ENCODE data around the gene DENND2A. TPM values are rescaled to one million over a fixed set of nuclear protein-coding genes. Genes with fewer than 3 reads are reported as not detected.
A peak's percentile ranks its signal among the peaks of the same experiment; 100 is the strongest.

Gene DENND2A
- not detected for total RNA-seq

- Mint-ChIP-seq H3K9me3 (no peaks in the 10 kb centered on the region), H3K4me1 (peaks cover 16% of the 10 kb centered on the region), H3K4me3 (peak within 1 kb of the TSS; percentile 65), H3K36me3 (ENCODE audit: low read depth) (no peaks in the 10 kb centered on the region), H3K27ac (no peak within 1 kb of the TSS), H3K27me3 (peaks cover 65% of the 10 kb centered on the region)
- CTCF ChIA-PET, result interaction anchor here (1.5 kb wide), 1 partner anchor 190 kb away, joined by 5 read pairs; no protein-coding TSS in a partner anchor
- POLR2A ChIA-PET, result no interaction called here
- DNase-seq, result no peak
Measured at GRCh38 chr7:140640727-140641523, at the start of gene DENND2A. Gene DENND2A (minus strand): TSS chr7:140640813. CDS start chr7:140602397, 38,416 bp downstream.

- peaks cover 18% of the 10 kb centered on the region for H3K36me3 Mint-ChIP-seq (ENCODE audit: low read depth)
- no peak overlapping the region for H3K4me3 Mint-ChIP-seq
- ChIA-PET CTCF (no interaction called here), POLR2A (no interaction called here)
- no peaks in the 10 kb centered on the region for H3K27me3 Mint-ChIP-seq
- no peaks in the 10 kb centered on the region for H3K4me1 Mint-ChIP-seq
- no peak overlapping the region for H3K27ac Mint-ChIP-seq
- H3K9me3 Mint-ChIP-seq, result no peaks in the 10 kb centered on the region
- DNase-seq, result no peak
Measured at GRCh38 chr7:140689199-140690152, 48.9 kb upstream of the DENND2A start.

- Mint-ChIP-seq H3K27me3 (no peaks in the 10 kb centered on the region), H3K4me1 (no peaks in the 10 kb centered on the region), H3K9me3 (no peaks in the 10 kb centered on the region), H3K36me3 (ENCODE audit: low read depth) (peaks cover 23% of the 10 kb centered on the region), H3K27ac (no peak overlapping the region), H3K4me3 (no peak overlapping the region)
- ChIA-PET CTCF (no interaction called here), POLR2A (no interaction called here)
- DNase-seq, result no peak
Measured at GRCh38 chr7:140688341-140688740, 47.7 kb upstream of the DENND2A start.

GRCh38 chr7:140686921-140687320 lies 46.3 kb upstream of the DENND2A start:
- Mint-ChIP-seq H3K27me3 (no peaks in the 10 kb centered on the region), H3K36me3 (ENCODE audit: low read depth) (peaks cover 27% of the 10 kb centered on the region), H3K4me3 (no peak overlapping the region), H3K9me3 (no peaks in the 10 kb centered on the region), H3K27ac (no peak overlapping the region), H3K4me1 (no peaks in the 10 kb centered on the region)
- DNase-seq, result no peak
- ChIA-PET POLR2A (no interaction called here), CTCF (interaction anchor here (1.4 kb wide), 1 partner anchor 12 kb away, joined by 4 read pairs; no protein-coding TSS in a partner anchor)

GRCh38 chr7:140685407-140686087 lies 44.9 kb upstream of the DENND2A start:
- no peaks in the 10 kb centered on the region for H3K27me3 Mint-ChIP-seq
- no peaks in the 10 kb centered on the region for H3K4me1 Mint-ChIP-seq
- no peak overlapping the region for H3K4me3 Mint-ChIP-seq
- no peak for DNase-seq
- ChIA-PET CTCF (interaction anchor here (0.6 to 1.8 kb wide), 4 partner anchors 11 to 490 kb away, joined by 3 to 5 read pairs (median 3); no protein-coding TSS in a partner anchor), POLR2A (interaction anchor here (0.6 kb wide), 1 partner anchor 155 kb away, joined by 3 read pairs; no protein-coding TSS in a partner anchor)
- H3K36me3 Mint-ChIP-seq (ENCODE audit: low read depth), result peaks cover 32% of the 10 kb centered on the region
- no peaks in the 10 kb centered on the region for H3K9me3 Mint-ChIP-seq
- no peak overlapping the region for H3K27ac Mint-ChIP-seq

- Mint-ChIP-seq H3K4me3 (no peak overlapping the region), H3K4me1 (no peaks in the 10 kb centered on the region), H3K36me3 (ENCODE audit: low read depth) (peaks cover 37% of the 10 kb centered on the region), H3K27ac (peak overlapping the region; percentile 22), H3K27me3 (no peaks in the 10 kb centered on the region), H3K9me3 (no peaks in the 10 kb centered on the region)
- POLR2A ChIA-PET, result no interaction called here
- CTCF ChIA-PET, result interaction anchor here (0.6 to 1.8 kb wide), 2 partner anchors 10 to 42 kb away, joined by 3 to 5 read pairs; no protein-coding TSS in a partner anchor
- no peak for DNase-seq
Measured at GRCh38 chr7:140684066-140684950, 43.7 kb upstream of the DENND2A start.

GRCh38 chr7:140683657-140684056 lies 43.0 kb upstream of the DENND2A start:
- no peaks in the 10 kb centered on the region for H3K4me1 Mint-ChIP-seq
- ChIA-PET POLR2A (no interaction called here), CTCF (interaction anchor here (1.0 to 1.8 kb wide), 3 partner anchors 9 to 31 kb away, joined by 3 to 5 read pairs (median 3); no protein-coding TSS in a partner anchor)
- H3K4me3 Mint-ChIP-seq, result no peak overlapping the region
- DNase-seq, result no peak
- H3K27ac Mint-ChIP-seq, result no peak overlapping the region
- H3K9me3 Mint-ChIP-seq, result no peaks in the 10 kb centered on the region
- no peaks in the 10 kb centered on the region for H3K27me3 Mint-ChIP-seq
- H3K36me3 Mint-ChIP-seq (ENCODE audit: low read depth), result peaks cover 38% of the 10 kb centered on the region

- no peaks in the 10 kb centered on the region for H3K27me3 Mint-ChIP-seq
- no peaks in the 10 kb centered on the region for H3K9me3 Mint-ChIP-seq
- H3K4me1 Mint-ChIP-seq, result no peaks in the 10 kb centered on the region
- no peak overlapping the region for H3K4me3 Mint-ChIP-seq
- CTCF ChIA-PET, result no interaction called here
- peaks cover 37% of the 10 kb centered on the region for H3K36me3 Mint-ChIP-seq (ENCODE audit: low read depth)
- no peak overlapping the region for H3K27ac Mint-ChIP-seq
- DNase-seq, result no peak
- POLR2A ChIA-PET, result no interaction called here
Measured at GRCh38 chr7:140681766-140682165, 41.2 kb upstream of the DENND2A start.

GRCh38 chr7:140680886-140681285 lies 40.3 kb upstream of the DENND2A start:
- no peaks in the 10 kb centered on the region for H3K9me3 Mint-ChIP-seq
- ChIA-PET POLR2A (no interaction called here), CTCF (interaction anchor here (1.0 kb wide), 1 partner anchor 74 kb away, joined by 3 read pairs; no protein-coding TSS in a partner anchor)
- DNase-seq, result no peak
- no peaks in the 10 kb centered on the region for H3K27me3 Mint-ChIP-seq
- no peak overlapping the region for H3K27ac Mint-ChIP-seq
- no peak overlapping the region for H3K4me3 Mint-ChIP-seq
- peaks cover 6% of the 10 kb centered on the region for H3K4me1 Mint-ChIP-seq
- peaks cover 40% of the 10 kb centered on the region for H3K36me3 Mint-ChIP-seq (ENCODE audit: low read depth)

GRCh38 chr7:140679186-140679585 lies 38.6 kb upstream of the DENND2A start:
- Mint-ChIP-seq H3K4me3 (no peak overlapping the region), H3K36me3 (ENCODE audit: low read depth) (peaks cover 36% of the 10 kb centered on the region), H3K27me3 (no peaks in the 10 kb centered on the region), H3K4me1 (peaks cover 21% of the 10 kb centered on the region), H3K9me3 (no peaks in the 10 kb centered on the region), H3K27ac (no peak overlapping the region)
- CTCF ChIA-PET, result interaction anchor here (0.6 to 0.7 kb wide), 2 partner anchors 56 to 265 kb away, joined by 3 read pairs; no protein-coding TSS in a partner anchor
- DNase-seq, result no peak
- POLR2A ChIA-PET, result no interaction called here

GRCh38 chr7:140678816-140679130 lies 38.2 kb upstream of the DENND2A start:
- POLR2A ChIA-PET, result no interaction called here
- peaks cover 35% of the 10 kb centered on the region for H3K36me3 Mint-ChIP-seq (ENCODE audit: low read depth)

More at GRCh38 chr7:140678816-140679130, 38.2 kb upstream of the DENND2A start:
- Mint-ChIP-seq H3K4me1 (peaks cover 25% of the 10 kb centered on the region), H3K27me3 (no peaks in the 10 kb centered on the region), H3K9me3 (no peaks in the 10 kb centered on the region), H3K4me3 (no peak overlapping the region), H3K27ac (no peak overlapping the region)
- CTCF ChIA-PET, result interaction anchor here (0.6 kb wide), 1 partner anchor 56 kb away, joined by 3 read pairs; no protein-coding TSS in a partner anchor
- DNase-seq, result no peak

All from activated CD4-positive, alpha-beta T cell treated with anti-CD3 and anti-CD28 coated beads, Interleukin-2, amount 10 ng/mL, durations not matched to agents 7 days and 5 days (primary cell).